ENCODE results near the gene DYDC2.
"Not testable (repeated sequence)": the region's sequence is repeated elsewhere in the genome, so short reads cannot be mapped to it uniquely, and the experiment has no call there.

Gene DYDC2

GRCh38 chr10:80324891-80325364 is 31.7 kb upstream of the DYDC2 start:
- TF ChIP-seq POLR2AphosphoS5 (IDR thresholded peaks at IDR 0.05; ENCODE audit: low read depth, low read length) (no peak), TAF1 (IDR thresholded peaks at IDR 0.05; ENCODE audit: borderline replicate concordance, low read depth, low read length) (no peak), POLR2A (IDR thresholded peaks at IDR 0.05; ENCODE audit: low read depth, low read length) (no peak)
- FAIRE-seq, result no peak
- no peak for DNase-seq (ENCODE audit: insufficient read length)

GRCh38 chr10:80333983-80334382 is 22.6 kb upstream of the DYDC2 start:
- no peak for TF ChIP-seq POLR2AphosphoS5 (IDR thresholded peaks at IDR 0.05; ENCODE audit: low read depth, low read length)
- TF ChIP-seq POLR2A (IDR thresholded peaks at IDR 0.05; ENCODE audit: low read depth, low read length), result no peak
- no peak for TF ChIP-seq TAF1 (IDR thresholded peaks at IDR 0.05; ENCODE audit: borderline replicate concordance, low read depth, low read length)
- DNase-seq (ENCODE audit: insufficient read length) (no peak), FAIRE-seq (no peak)

- FAIRE-seq (no peak), DNase-seq (ENCODE audit: insufficient read length) (no peak)
- TF ChIP-seq TAF1 (IDR thresholded peaks at IDR 0.05; ENCODE audit: borderline replicate concordance, low read depth, low read length) (no peak), POLR2AphosphoS5 (IDR thresholded peaks at IDR 0.05; ENCODE audit: low read depth, low read length) (no peak), POLR2A (IDR thresholded peaks at IDR 0.05; ENCODE audit: low read depth, low read length) (no peak)
Measured at GRCh38 chr10:80344276-80344675, 12.3 kb upstream of the DYDC2 start.

GRCh38 chr10:80344912-80345311 is 11.7 kb upstream of the DYDC2 start:
- FAIRE-seq, result no peak
- no peak for DNase-seq (ENCODE audit: insufficient read length)
- no peak for TF ChIP-seq POLR2A (IDR thresholded peaks at IDR 0.05; ENCODE audit: low read depth, low read length)

- TF ChIP-seq TAF1 (IDR thresholded peaks at IDR 0.05; ENCODE audit: borderline replicate concordance, low read depth, low read length) (no peak), POLR2AphosphoS5 (IDR thresholded peaks at IDR 0.05; ENCODE audit: low read depth, low read length) (no peak), POLR2A (IDR thresholded peaks at IDR 0.05; ENCODE audit: low read depth, low read length) (no peak)
- FAIRE-seq (no peak), DNase-seq (ENCODE audit: insufficient read length) (no peak)
Measured at GRCh38 chr10:80350251-80350650, 6.3 kb upstream of the DYDC2 start.

GRCh38 chr10:80351220-80351619 is 5.4 kb upstream of the DYDC2 start:
- no peak for FAIRE-seq
- no peak for DNase-seq (ENCODE audit: insufficient read length)
- TF ChIP-seq TAF1 (IDR thresholded peaks at IDR 0.05; ENCODE audit: borderline replicate concordance, low read depth, low read length) (no peak), POLR2A (IDR thresholded peaks at IDR 0.05; ENCODE audit: low read depth, low read length) (no peak), POLR2AphosphoS5 (IDR thresholded peaks at IDR 0.05; ENCODE audit: low read depth, low read length) (no peak)

- FAIRE-seq, result no peak
- no peak for DNase-seq (ENCODE audit: insufficient read length)
- TF ChIP-seq POLR2A (IDR thresholded peaks at IDR 0.05; ENCODE audit: low read depth, low read length) (no peak), POLR2AphosphoS5 (IDR thresholded peaks at IDR 0.05; ENCODE audit: low read depth, low read length) (no peak), TAF1 (IDR thresholded peaks at IDR 0.05; ENCODE audit: borderline replicate concordance, low read depth, low read length) (no peak)
Measured at GRCh38 chr10:80356989-80357850, 639 bp downstream of the DYDC2 start.

- FAIRE-seq, result no peak
- no peak for DNase-seq (ENCODE audit: insufficient read length)
- TF ChIP-seq POLR2A (IDR thresholded peaks at IDR 0.05; ENCODE audit: low read depth, low read length) (no peak), TAF1 (IDR thresholded peaks at IDR 0.05; ENCODE audit: borderline replicate concordance, low read depth, low read length) (no peak), POLR2AphosphoS5 (IDR thresholded peaks at IDR 0.05; ENCODE audit: low read depth, low read length) (no peak)
Measured at GRCh38 chr10:80357851-80358125, 1.2 kb downstream of the DYDC2 start.

GRCh38 chr10:80358925-80359324 is 2.3 kb downstream of the DYDC2 start:
- FAIRE-seq; DNase-seq (ENCODE audit: insufficient read length): not testable (repeated sequence)

GRCh38 chr10:80359644-80360043 is 3.1 kb downstream of the DYDC2 start:
- DNase-seq (ENCODE audit: insufficient read length), result no peak
- no peak for FAIRE-seq
- no peak for TF ChIP-seq POLR2AphosphoS5 (IDR thresholded peaks at IDR 0.05; ENCODE audit: low read depth, low read length)
- TF ChIP-seq POLR2A (IDR thresholded peaks at IDR 0.05; ENCODE audit: low read depth, low read length), result no peak
- no peak for TF ChIP-seq TAF1 (IDR thresholded peaks at IDR 0.05; ENCODE audit: borderline replicate concordance, low read depth, low read length)

GRCh38 chr10:80365510-80365909 is 8.9 kb downstream of the DYDC2 start:
- DNase-seq (ENCODE audit: insufficient read length) (no peak), FAIRE-seq (no peak)
- TF ChIP-seq TAF1 (IDR thresholded peaks at IDR 0.05; ENCODE audit: borderline replicate concordance, low read depth, low read length) (no peak), POLR2A (IDR thresholded peaks at IDR 0.05; ENCODE audit: low read depth, low read length) (no peak), POLR2AphosphoS5 (IDR thresholded peaks at IDR 0.05; ENCODE audit: low read depth, low read length) (no peak)

- no peak for DNase-seq (ENCODE audit: insufficient read length)
- FAIRE-seq, result no peak
- TF ChIP-seq POLR2A (IDR thresholded peaks at IDR 0.05; ENCODE audit: low read depth, low read length) (no peak), TAF1 (IDR thresholded peaks at IDR 0.05; ENCODE audit: borderline replicate concordance, low read depth, low read length) (no peak), POLR2AphosphoS5 (IDR thresholded peaks at IDR 0.05; ENCODE audit: low read depth, low read length) (no peak)
Measured at GRCh38 chr10:80371467-80371866, 14.9 kb downstream of the DYDC2 start.

GRCh38 chr10:80372675-80373074 is 16.1 kb downstream of the DYDC2 start:
- DNase-seq (ENCODE audit: insufficient read length) (no peak), FAIRE-seq (no peak)

More at GRCh38 chr10:80372675-80373074, 16.1 kb downstream of the DYDC2 start:
- TF ChIP-seq TAF1 (IDR thresholded peaks at IDR 0.05; ENCODE audit: borderline replicate concordance, low read depth, low read length) (no peak), POLR2AphosphoS5 (IDR thresholded peaks at IDR 0.05; ENCODE audit: low read depth, low read length) (no peak), POLR2A (IDR thresholded peaks at IDR 0.05; ENCODE audit: low read depth, low read length) (no peak)

Data from GM12892 (cell line).